K562 (cell line): ENCODE measurements around the gene PACS1. TPM values are rescaled to one million over a fixed set of nuclear protein-coding genes. Genes with fewer than 3 reads are reported as not detected.
A peak's percentile ranks its signal among the peaks of the same experiment; 100 is the strongest.

Source experiments
- ATAC-seq: fragments of 200-7000 bp; cut with Tn5 transposase; 3 replicates; pipeline ENCODE4 v1.9.1; 2020; ENCODE audit warnings: moderate library complexity
- BruUV-seq: library from RNA; stranded (reverse); fragments of 400-500 nt; replicated peaks from 2 replicates; lab custom pipeline; 2021; lab: Mats Ljungman, UMichigan
- CTCF ChIA-PET: fragments of 300-600 bp; formaldehyde crosslinking; extraction: SDS; loops from one replicate; lab custom pipeline; 2021; ENCODE audit warnings: low intra/inter-chr PET ratio; lab: Yijun Ruan, JAX
- POLR2A ChIA-PET: fragments of 300-600, 350-650 bp; sonication (Branson Sonifier 250); formaldehyde crosslinking; extraction: SDS; loops from one replicate; lab custom pipeline; 2021; ENCODE audit warnings: antibody characterized with exemption, inconsistent platforms; lab: Yijun Ruan, JAX
- DNase-seq, 4 experiments: peaks; one replicate each; pipeline versions ENCODE4 v3.0.0 to v3.0.0-alpha.2; 2011 to 2018; ENCODE audit warnings: low spot score in 3 of 4, mixed read lengths in 3 of 4; ENCODE audit errors: extremely low read depth in 1 of 4
- FAIRE-seq: peaks from 2 replicates; lab custom pipeline; 2011; peaks lifted over from hg19 to GRCh38; lab: Jason Lieb, UNC
- H2AFZ ChIP-seq: 2 replicates; pipeline ENCODE4 v1.6.0; 2011; ENCODE audit warnings: low read depth, low read length, control low read depth, inconsistent platforms
- H3K27ac ChIP-seq: fragments of 200-600 bp; 3 replicates; pipeline ENCODE4 v1.8.0; 2011; ENCODE audit warnings: low read depth, mild to moderate bottlenecking, control low read depth, inconsistent platforms, low read length, moderate library complexity, mixed read lengths; ENCODE audit errors: extremely low read depth
- H3K27me3 ChIP-seq, 2 experiments: fragments of 300-600 bp in 1 of 2; 2 replicates in 1 of 2; 3 replicates in 1 of 2; pipeline versions ENCODE4 v1.6.0 to v1.8.0; 2011; ENCODE audit warnings: inconsistent platforms in 2 of 2, low read length in 2 of 2, mild to moderate bottlenecking in 1 of 2, mixed read lengths in 1 of 2, moderate library complexity in 1 of 2; ENCODE audit not compliant: control insufficient read depth in 2 of 2, insufficient read depth in 2 of 2
- H3K36me3 ChIP-seq: fragments of 300-600 bp; 3 replicates; pipeline ENCODE4 v1.8.0; 2011; ENCODE audit warnings: mild to moderate bottlenecking, low read length, inconsistent platforms; ENCODE audit not compliant: control insufficient read depth, insufficient read depth
- H3K4me1 ChIP-seq, 2 experiments: fragments of 200-600 bp in 1 of 2; replicated peaks in 1 of 2; 2 replicates in 1 of 2; 3 replicates in 1 of 2; pipeline versions ENCODE4 v1.5.1 to v1.8.0; 2011; ENCODE audit warnings: inconsistent platforms in 2 of 2, low read length in 2 of 2, mild to moderate bottlenecking in 1 of 2, mixed read lengths in 1 of 2, moderate library complexity in 1 of 2; ENCODE audit not compliant: control insufficient read depth in 2 of 2, insufficient read depth in 2 of 2
- H3K4me2 ChIP-seq: 2 replicates; pipeline ENCODE4 v1.6.1; 2011; ENCODE audit warnings: low read length, control low read depth, inconsistent platforms, mixed read lengths; ENCODE audit not compliant: insufficient read depth
- H3K4me3 ChIP-seq: fragments of 200-600 bp; sonication (generic), shearing (Covaris generic); 2 replicates; pipeline ENCODE4 v1.5.1; 2016; ENCODE audit warnings: control low read depth, inconsistent platforms
- H3K79me2 ChIP-seq: fragments of 200-600 bp; 3 replicates; pipeline ENCODE4 v1.8.0; 2011; ENCODE audit warnings: low read length, inconsistent platforms; ENCODE audit not compliant: control insufficient read depth, insufficient read depth
- H3K9ac ChIP-seq, 2 experiments: 2 replicates each; pipeline versions ENCODE4 v1.6.0 to v1.6.1; 2011; ENCODE audit warnings: low read depth in 2 of 2, low read length in 2 of 2, control low read depth in 1 of 2, inconsistent platforms in 1 of 2, mild to moderate bottlenecking in 1 of 2, mixed read lengths in 1 of 2; ENCODE audit not compliant: insufficient read depth in 1 of 2
- H3K9me1 ChIP-seq: one replicate; pipeline ENCODE4 v1.6.0; 2011; ENCODE audit warnings: inconsistent platforms, mild to moderate bottlenecking, low read length, moderate library complexity; ENCODE audit not compliant: control insufficient read depth, insufficient read depth
- H3K9me3 ChIP-seq: replicated peaks from 2 replicates; pipeline ENCODE4 v1.5.1; 2011; ENCODE audit warnings: low read depth, low read length, inconsistent platforms; ENCODE audit not compliant: control insufficient read depth, insufficient read depth
- H4K20me1 ChIP-seq: replicated peaks from 2 replicates; pipeline ENCODE4 v1.6.1; 2011; ENCODE audit warnings: low read length, inconsistent platforms, mixed read lengths; ENCODE audit not compliant: control insufficient read depth, insufficient read depth
- ADNP ChIP-seq: fragments of 200-800 bp; sonication (Bioruptor generic); IDR thresholded peaks from 2 replicates; pipeline ENCODE4 v1.6.1; 2016; ENCODE audit warnings: missing genetic modification characterization, missing compliant biosample characterization
- CEBPB ChIP-seq: fragments of 450-650 bp; IDR thresholded peaks from 2 replicates; pipeline ENCODE4 v1.6.1; 2016; ENCODE audit warnings: missing genetic modification characterization, missing compliant biosample characterization
- GTF2F1 ChIP-seq: IDR thresholded peaks from 2 replicates; pipeline ENCODE4 v1.6.1; 2011; ENCODE audit warnings: low read depth, low read length, improper control_type of control experiment
- MAZ ChIP-seq, 2 experiments: fragments of 450-650 bp in 1 of 2; sonication (generic) in 1 of 2; formaldehyde crosslinking; IDR thresholded peaks in 1 of 2; conservative IDR thresholded peaks in 1 of 2; 2 replicates each; pipeline versions ENCODE4 v1.4.0 to v1.5.0; 2020; ENCODE audit warnings: mild to moderate bottlenecking in 1 of 2, missing genetic modification reagents in 1 of 2
- PHF8 ChIP-seq: fragments of 200-600 bp; sonication (generic); IDR thresholded peaks from 2 replicates; pipeline ENCODE4 v1.6.1; 2012; ENCODE audit warnings: mixed run types, mild to moderate bottlenecking, inconsistent platforms, low read length, moderate library complexity, borderline replicate concordance
- RBBP5 ChIP-seq: fragments of 200-600 bp; sonication (generic); IDR thresholded peaks from 2 replicates; pipeline ENCODE4 v1.6.1; 2012; ENCODE audit warnings: borderline replicate concordance, mild to moderate bottlenecking, low read length, control low read depth, inconsistent platforms; ENCODE audit not compliant: insufficient read depth, poor library complexity, severe bottlenecking
- RBM34 ChIP-seq: fragments of 200-400 bp; formaldehyde crosslinking; IDR thresholded peaks from 2 replicates; pipeline ENCODE4 v1.6.1; 2018; ENCODE audit warnings: low read length, borderline replicate concordance; ENCODE audit not compliant: insufficient read depth
- SAP30 ChIP-seq: fragments of 200-600 bp; sonication (generic); IDR thresholded peaks from 2 replicates; pipeline ENCODE4 v1.6.1; 2012; ENCODE audit warnings: borderline replicate concordance, low read depth, mild to moderate bottlenecking, moderate library complexity, low read length, control low read depth, inconsistent platforms; ENCODE audit not compliant: insufficient read depth, poor library complexity, severe bottlenecking
- ZFX ChIP-seq: sonication (generic); formaldehyde crosslinking; IDR thresholded peaks from 2 replicates; pipeline ENCODE4 v1.8.0; 2022; ENCODE audit warnings: mild to moderate bottlenecking, missing genetic modification reagents, moderate library complexity
- ZNF57 ChIP-seq: fragments of 450-650 bp; formaldehyde crosslinking; IDR thresholded peaks from 2 replicates; pipeline ENCODE4 v1.4.0; 2020; ENCODE audit warnings: mild to moderate bottlenecking, moderate library complexity
- WGBS: fragments of 100-300 bp; shearing (Covaris generic); methylation state at CpG from one replicate; pipeline ENCODE4 v1.1.6; 2016; ENCODE audit warnings: low coverage, mixed read lengths; ENCODE audit not compliant: insufficient coverage; ENCODE audit errors: missing lambda C conversion rate; 5-methylcytosine and 5-hydroxymethylcytosine counted together
- in situ Hi-C: fragments of 300-500 bp; cut with MboI; formaldehyde crosslinking; loops from 4 replicates; pipeline ENCODE4 v1.15.0; 2018; ENCODE audit warnings: inconsistent platforms, mixed read lengths
- intact Hi-C: fragments of 100-400 bp; cut with micrococcal nuclease; formaldehyde crosslinking; loops from 2 replicates; pipeline ENCODE4 v1.14.2; 2022
- polyA plus RNA-seq, 8 experiments: library from polyadenylated mRNA; depleted of rRNA in 4 of 8; stranded (reverse) in 5 of 8; unstranded in 3 of 8; fragments of >200 nt; fragmentation: Nextera tagmentation in 2 of 8; fragmentation: Illumina TruSeq in 1 of 8; extraction: Ambion mirVana in 2 of 8; extraction: Trizol in 1 of 8; gene quantifications; 2 replicates each; pipeline versions ENCODE4 v1.2.1 to v1.2.3, GENCODE V29; 2011 to 2014; ENCODE audit warnings: inconsistent platforms in 1 of 8, missing spikeins in 1 of 8
- total RNA-seq, 7 experiments: library from RNA; depleted of rRNA in 6 of 7; stranded (reverse); fragments of >200 nt in 6 of 7; fragmentation: Illumina TruSeq in 2 of 7; extraction: Trizol in 2 of 7; gene quantifications; 2 replicates each; pipeline versions ENCODE4 v1.2.1 to v1.2.3, GENCODE V29; 2011 to 2021; ENCODE audit warnings: low replicate concordance in 1 of 7
- TF ChIP-seq, protein P1 (sequence below), 2 experiments: fragments of 450-650 bp; conservative IDR thresholded peaks; 2 replicates each; pipeline ENCODE4 v1.6.1; 2017; ENCODE audit warnings: mild to moderate bottlenecking in 2 of 2, moderate library complexity in 2 of 2
- TF ChIP-seq, protein P2 (sequence below): sonication (generic); formaldehyde crosslinking; IDR thresholded peaks from 2 replicates; pipeline ENCODE4 v1.8.0; 2022; ENCODE audit warnings: mild to moderate bottlenecking, missing genetic modification reagents
- TF ChIP-seq, protein P3 (sequence below): fragments of 250-450 bp; sonication (Bioruptor Pico); IDR thresholded peaks from 2 replicates; pipeline ENCODE4 v1.5.0; 2021

Gene PACS1
- total and polyA plus RNA-seq, 9 of the 15 experiments (the other 6 are each of a cell fraction or from before 2014, with no cell fraction given): 0.34 to 28.1 (median 8.5) TPM

DNA sequence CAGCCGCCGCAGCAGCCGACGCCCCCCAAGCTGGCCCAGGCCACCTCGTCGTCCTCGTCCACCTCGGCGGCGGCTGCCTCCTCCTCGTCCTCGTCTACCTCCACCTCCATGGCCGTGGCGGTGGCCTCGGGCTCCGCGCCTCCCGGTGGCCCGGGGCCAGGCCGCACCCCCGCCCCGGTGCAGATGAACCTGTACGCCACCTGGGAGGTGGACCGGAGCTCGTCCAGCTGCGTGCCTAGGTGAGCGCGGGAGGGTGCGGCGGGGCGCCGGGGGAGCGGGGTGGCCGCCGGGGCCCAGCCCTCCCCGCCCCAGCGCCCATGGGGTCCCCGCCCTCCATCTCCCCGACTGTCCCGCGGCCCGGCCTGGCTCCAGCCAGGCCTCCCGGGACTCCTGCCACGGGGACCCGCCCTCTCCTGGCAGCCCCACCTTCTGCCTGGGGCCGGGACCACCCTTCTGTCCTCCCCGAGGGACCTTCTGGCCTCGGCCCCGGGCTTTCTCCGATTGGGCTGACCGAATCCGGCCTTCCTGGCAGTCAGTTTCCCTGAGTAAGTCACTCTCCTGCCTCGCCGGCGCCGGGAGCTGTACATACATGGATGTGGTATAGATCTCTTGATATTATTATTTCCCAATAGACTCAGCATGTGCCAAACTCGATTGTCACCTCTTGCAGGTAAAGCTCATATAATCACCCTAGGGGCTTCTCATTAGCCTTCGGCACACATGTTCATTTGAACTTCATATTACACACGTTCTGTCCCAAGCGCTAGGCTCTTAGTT, 720 bp downstream of the PACS1 start:
- Histone ChIP-seq H3K27me3 (no peaks in the 10 kb centered on the region), H3K36me3 (peaks cover 55% of the 10 kb centered on the region), H3K4me2 (peak overlapping the region; percentile 83), H3K9ac (peak overlapping the region; percentile 63 to 93), H3K4me3 (peak overlapping the region; percentile 72), H2AFZ (peak overlapping the region; percentile 75), H3K9me3 (no peaks in the 10 kb centered on the region), H3K79me2 (peaks cover 34% of the 10 kb centered on the region), H3K4me1 (peaks cover 19 to 31% of the 10 kb centered on the region in 2 experiments), H3K27ac (peak overlapping the region; percentile 73), H4K20me1 (peaks cover 4% of the 10 kb centered on the region; the same call in 1 of the 2 replicates), H3K9me1 (no peaks in the 10 kb centered on the region)
- DNase-seq (peak; percentile 52 to 74 (median 68)), FAIRE-seq (no peak), ATAC-seq (peak; percentile 44)
- CTCF ChIA-PET: no interaction called here
- intact Hi-C loops: no loop called here
- POLR2A ChIA-PET: interaction anchor here (0.5 to 5.5 kb wide), 11 partner anchors 8 to 221 kb away, joined by 3 to 47 read pairs (median 4); no protein-coding TSS in a partner anchor
- 1% methylated on average over 34 of the region's 60 CpGs for WGBS
- in situ Hi-C loops: no loop called here
- no TSS peak for BruUV-seq
- TF ChIP-seq RBBP5: peak; percentile 38
- TF ChIP-seq SAP30: peak; percentile 41
- TF ChIP-seq ADNP (tag): no peak
- no peak for TF ChIP-seq GTF2F1
- TF ChIP-seq, protein P1, sequence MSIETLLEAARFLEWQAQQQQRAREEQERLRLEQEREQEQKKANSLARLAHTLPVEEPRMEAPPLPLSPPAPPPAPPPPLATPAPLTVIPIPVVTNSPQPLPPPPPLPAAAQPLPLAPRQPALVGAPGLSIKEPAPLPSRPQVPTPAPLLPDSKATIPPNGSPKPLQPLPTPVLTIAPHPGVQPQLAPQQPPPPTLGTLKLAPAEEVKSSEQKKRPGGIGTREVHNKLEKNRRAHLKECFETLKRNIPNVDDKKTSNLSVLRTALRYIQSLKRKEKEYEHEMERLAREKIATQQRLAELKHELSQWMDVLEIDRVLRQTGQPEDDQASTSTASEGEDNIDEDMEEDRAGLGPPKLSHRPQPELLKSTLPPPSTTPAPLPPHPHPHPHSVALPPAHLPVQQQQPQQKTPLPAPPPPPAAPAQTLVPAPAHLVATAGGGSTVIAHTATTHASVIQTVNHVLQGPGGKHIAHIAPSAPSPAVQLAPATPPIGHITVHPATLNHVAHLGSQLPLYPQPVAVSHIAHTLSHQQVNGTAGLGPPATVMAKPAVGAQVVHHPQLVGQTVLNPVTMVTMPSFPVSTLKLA (conservative IDR thresholded peaks at IDR 0.05): 0 out of 4 replicates have a peak, but pooled peaks of 1 of the 2 experiments have one; percentile 15
- no peak for TF ChIP-seq RBM34
- TF ChIP-seq CEBPB (tag): peak; percentile 67
- no peak for TF ChIP-seq ZNF57
- TF ChIP-seq, protein P2, sequence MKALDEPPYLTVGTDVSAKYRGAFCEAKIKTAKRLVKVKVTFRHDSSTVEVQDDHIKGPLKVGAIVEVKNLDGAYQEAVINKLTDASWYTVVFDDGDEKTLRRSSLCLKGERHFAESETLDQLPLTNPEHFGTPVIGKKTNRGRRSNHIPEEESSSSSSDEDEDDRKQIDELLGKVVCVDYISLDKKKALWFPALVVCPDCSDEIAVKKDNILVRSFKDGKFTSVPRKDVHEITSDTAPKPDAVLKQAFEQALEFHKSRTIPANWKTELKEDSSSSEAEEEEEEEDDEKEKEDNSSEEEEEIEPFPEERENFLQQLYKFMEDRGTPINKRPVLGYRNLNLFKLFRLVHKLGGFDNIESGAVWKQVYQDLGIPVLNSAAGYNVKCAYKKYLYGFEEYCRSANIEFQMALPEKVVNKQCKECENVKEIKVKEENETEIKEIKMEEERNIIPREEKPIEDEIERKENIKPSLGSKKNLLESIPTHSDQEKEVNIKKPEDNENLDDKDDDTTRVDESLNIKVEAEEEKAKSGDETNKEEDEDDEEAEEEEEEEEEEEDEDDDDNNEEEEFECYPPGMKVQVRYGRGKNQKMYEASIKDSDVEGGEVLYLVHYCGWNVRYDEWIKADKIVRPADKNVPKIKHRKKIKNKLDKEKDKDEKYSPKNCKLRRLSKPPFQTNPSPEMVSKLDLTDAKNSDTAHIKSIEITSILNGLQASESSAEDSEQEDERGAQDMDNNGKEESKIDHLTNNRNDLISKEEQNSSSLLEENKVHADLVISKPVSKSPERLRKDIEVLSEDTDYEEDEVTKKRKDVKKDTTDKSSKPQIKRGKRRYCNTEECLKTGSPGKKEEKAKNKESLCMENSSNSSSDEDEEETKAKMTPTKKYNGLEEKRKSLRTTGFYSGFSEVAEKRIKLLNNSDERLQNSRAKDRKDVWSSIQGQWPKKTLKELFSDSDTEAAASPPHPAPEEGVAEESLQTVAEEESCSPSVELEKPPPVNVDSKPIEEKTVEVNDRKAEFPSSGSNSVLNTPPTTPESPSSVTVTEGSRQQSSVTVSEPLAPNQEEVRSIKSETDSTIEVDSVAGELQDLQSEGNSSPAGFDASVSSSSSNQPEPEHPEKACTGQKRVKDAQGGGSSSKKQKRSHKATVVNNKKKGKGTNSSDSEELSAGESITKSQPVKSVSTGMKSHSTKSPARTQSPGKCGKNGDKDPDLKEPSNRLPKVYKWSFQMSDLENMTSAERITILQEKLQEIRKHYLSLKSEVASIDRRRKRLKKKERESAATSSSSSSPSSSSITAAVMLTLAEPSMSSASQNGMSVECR: 0 out of 2 replicates have a peak, but pooled peaks have one; percentile 31
- peak in 1 of 2 experiments; percentile 48; a peak in 2 of 4 replicates for TF ChIP-seq MAZ (CRISPR knock-in tag; conservative IDR thresholded peaks at IDR 0.05 in 1 of 2, IDR thresholded peaks at IDR 0.05 in 1 of 2)
- peak; percentile 4; the same call in 1 of the 2 replicates for TF ChIP-seq PHF8
- TF ChIP-seq, protein P3, sequence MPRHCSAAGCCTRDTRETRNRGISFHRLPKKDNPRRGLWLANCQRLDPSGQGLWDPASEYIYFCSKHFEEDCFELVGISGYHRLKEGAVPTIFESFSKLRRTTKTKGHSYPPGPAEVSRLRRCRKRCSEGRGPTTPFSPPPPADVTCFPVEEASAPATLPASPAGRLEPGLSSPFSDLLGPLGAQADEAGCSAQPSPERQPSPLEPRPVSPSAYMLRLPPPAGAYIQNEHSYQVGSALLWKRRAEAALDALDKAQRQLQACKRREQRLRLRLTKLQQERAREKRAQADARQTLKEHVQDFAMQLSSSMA: no peak
- TF ChIP-seq ZFX (CRISPR knock-in tag): peak; percentile 50
